ENCODE data around the gene CDK9. TPM values are rescaled to one million over a fixed set of nuclear protein-coding genes. Genes with fewer than 3 reads are reported as not detected.

The CDK9 gene
- total RNA-seq, 2 donors from 2014 or later: 64.0 to 77.7 TPM

DNA sequence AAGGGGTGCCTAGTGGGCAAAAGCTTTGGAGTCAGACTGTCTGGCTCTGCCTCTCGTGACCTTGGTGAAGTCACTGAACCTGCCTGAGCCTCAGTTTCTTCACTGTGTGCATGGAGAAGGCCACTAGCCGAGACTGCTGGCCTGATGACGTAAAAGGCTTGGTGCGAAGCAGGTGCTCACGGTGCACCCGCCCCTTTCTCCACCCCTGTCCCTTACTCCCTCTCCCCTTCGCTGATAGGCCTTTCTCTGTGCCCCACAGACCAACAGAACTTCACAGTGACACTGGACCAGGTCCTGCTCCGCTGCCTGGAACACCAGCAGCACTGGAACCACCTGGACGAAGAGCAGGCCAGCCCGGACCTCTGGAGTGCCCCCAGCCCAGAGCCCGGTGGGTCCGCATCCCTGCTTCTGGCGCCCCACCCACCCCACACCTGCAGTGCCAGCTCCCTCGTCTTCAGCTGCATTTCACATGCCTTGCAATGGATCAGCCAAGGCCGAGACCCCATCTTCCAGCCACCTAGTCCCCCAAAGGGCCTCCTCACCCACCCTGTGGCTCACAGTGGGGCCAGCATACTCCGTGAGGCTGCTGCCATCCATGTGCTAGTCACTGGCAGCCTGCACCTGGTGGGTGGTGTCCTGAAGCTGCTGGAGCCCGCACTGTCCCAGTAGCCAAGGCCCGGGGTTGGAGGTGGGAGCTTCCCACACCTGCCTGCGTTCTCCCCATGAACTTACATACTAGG, 27.3 kb downstream of the CDK9 start:
- Histone ChIP-seq H3K27me3 (no peaks in the 10 kb centered on the region), H3K27ac (no peak overlapping the region), H3K4me1 (no peaks in the 10 kb centered on the region), H3K9ac (ENCODE audit: low read depth in 2 of 2, low read length in 2 of 2) (no peak overlapping the region), H3K36me3 (no peaks in the 10 kb centered on the region), H3K9me3 (no peaks in the 10 kb centered on the region), H3K4me3 (no peak overlapping the region)
- TF ChIP-seq, protein P1, sequence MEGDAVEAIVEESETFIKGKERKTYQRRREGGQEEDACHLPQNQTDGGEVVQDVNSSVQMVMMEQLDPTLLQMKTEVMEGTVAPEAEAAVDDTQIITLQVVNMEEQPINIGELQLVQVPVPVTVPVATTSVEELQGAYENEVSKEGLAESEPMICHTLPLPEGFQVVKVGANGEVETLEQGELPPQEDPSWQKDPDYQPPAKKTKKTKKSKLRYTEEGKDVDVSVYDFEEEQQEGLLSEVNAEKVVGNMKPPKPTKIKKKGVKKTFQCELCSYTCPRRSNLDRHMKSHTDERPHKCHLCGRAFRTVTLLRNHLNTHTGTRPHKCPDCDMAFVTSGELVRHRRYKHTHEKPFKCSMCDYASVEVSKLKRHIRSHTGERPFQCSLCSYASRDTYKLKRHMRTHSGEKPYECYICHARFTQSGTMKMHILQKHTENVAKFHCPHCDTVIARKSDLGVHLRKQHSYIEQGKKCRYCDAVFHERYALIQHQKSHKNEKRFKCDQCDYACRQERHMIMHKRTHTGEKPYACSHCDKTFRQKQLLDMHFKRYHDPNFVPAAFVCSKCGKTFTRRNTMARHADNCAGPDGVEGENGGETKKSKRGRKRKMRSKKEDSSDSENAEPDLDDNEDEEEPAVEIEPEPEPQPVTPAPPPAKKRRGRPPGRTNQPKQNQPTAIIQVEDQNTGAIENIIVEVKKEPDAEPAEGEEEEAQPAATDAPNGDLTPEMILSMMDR (IDR thresholded peaks at IDR 0.05): no peak
- intact Hi-C loops (cut with DNase I): no loop called here
- DNase-seq: no peak

DNA sequence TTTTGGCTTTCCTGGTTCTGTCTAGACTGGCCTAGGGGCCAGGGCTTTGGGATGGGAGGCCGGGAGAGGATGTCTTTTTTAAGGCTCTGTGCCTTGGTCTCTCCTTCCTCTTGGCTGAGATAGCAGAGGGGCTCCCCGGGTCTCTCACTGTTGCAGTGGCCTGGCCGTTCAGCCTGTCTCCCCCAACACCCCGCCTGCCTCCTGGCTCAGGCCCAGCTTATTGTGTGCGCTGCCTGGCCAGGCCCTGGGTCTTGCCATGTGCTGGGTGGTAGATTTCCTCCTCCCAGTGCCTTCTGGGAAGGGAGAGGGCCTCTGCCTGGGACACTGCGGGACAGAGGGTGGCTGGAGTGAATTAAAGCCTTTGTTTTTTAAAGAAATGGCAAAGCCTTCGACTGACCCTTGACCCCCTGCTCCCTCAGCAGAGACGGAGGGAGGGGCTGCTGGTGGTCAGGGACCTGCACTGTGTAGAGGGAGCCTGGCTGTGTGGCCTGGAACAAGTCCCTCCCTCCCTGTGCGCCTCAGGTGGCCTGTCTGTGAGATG, 27.9 kb downstream of the CDK9 start:
- Histone ChIP-seq H3K27ac (no peak overlapping the region), H3K4me1 (no peaks in the 10 kb centered on the region), H3K9ac (ENCODE audit: low read depth in 2 of 2, low read length in 2 of 2) (no peak overlapping the region), H3K9me3 (no peaks in the 10 kb centered on the region), H3K27me3 (no peaks in the 10 kb centered on the region), H3K36me3 (no peaks in the 10 kb centered on the region), H3K4me3 (no peak overlapping the region)
- intact Hi-C loops (cut with DNase I): no loop called here
- TF ChIP-seq, protein P1 (IDR thresholded peaks at IDR 0.05): no peak
- DNase-seq: no peak

DNA sequence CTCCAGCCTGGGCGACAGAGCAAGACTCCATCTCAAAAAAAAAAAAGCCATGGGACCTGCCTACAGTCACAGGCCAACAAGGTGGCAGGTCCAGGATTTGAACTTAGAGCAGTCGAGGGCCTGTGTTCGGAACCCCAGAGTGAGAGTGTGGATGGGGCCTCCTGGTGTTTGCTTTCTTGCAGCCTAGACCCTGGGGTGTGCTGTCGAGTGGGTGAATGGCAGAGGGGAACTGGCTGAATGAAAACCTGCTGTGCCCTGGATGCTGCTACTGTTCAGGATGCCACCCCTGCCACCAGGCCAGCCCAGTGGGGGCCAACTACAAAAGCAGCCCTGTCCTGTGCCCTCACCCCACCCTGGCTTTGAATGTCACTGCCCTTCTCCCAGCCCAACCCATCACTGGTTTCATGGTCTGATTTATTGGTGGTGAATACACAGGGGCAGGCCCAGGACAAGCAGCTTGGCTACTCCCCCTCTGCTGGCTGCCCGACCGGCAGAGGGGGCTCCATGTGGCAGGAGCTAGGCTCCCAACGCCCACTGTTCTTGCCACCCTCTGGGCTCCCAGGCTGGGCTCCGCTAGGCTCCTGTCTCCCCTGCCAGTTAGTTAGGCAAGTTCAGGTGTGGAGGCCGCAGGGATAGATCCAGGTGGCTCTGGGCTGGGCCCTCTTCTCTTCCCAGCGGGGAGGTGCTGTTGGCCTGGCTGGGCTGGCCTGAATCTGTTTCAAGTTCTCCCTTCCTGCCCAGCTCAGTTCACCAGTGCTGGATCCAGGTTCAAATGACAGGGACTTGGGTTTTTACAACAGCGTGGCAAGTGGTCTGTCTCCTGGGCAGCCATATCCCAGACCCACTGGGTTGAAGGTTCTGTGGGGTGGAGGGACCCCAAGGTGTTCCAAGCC, 29.0 kb downstream of the CDK9 start:
- Histone ChIP-seq H3K36me3 (no peaks in the 10 kb centered on the region), H3K27me3 (no peaks in the 10 kb centered on the region), H3K4me3 (no peak overlapping the region), H3K4me1 (no peaks in the 10 kb centered on the region), H3K9me3 (no peaks in the 10 kb centered on the region), H3K9ac (ENCODE audit: low read depth in 2 of 2, low read length in 2 of 2) (no peak overlapping the region), H3K27ac (no peak overlapping the region)
- intact Hi-C loops (cut with DNase I): no loop called here
- no peak for DNase-seq
- TF ChIP-seq, protein P1 (IDR thresholded peaks at IDR 0.05): no peak

DNA sequence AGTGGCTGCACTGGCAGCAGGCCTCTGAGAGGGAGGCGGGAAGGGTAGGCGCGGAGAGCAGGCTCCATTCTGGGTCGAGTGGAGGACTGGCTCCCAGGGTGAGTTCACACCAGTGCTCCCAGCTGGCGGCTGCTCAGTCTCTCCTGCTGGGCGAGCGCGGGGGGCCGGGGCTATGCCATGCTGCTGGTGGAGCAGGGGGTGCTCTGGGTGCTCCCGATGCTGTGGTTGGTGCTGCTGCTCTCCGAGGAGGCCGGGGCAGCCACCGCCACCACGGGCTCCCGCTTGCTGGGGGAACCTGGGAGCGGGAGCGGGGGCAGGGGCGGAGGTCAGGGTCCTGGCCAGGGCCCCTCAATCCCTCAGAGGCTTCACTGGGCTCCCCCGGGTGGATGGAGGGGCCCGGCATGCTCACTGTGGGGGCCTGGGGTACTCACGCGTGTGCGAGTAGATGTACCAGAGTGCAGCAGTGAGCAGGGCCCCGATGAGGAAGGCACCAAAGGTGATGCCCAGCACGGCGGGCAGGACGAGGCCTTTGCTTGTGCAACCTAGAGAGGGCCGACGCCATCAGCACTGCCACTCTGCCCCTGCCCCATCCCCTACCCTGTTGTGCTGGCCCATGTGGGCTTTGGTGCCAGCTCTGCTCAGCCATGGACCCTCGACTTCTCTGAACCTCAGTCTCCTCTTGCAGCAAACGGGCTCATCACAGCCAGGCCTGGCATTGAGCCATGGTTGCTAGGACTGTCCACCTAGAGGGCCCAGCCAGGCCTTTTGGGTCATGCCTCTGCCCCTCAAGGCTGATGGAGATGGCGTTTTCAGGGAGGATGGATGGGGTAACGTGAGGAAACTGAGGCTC, 29.9 kb downstream of the CDK9 start:
- no peak overlapping the region for H3K9ac ChIP-seq (ENCODE audit: low read depth in 2 of 2, low read length in 2 of 2)
- no peaks in the 10 kb centered on the region for H3K36me3 ChIP-seq
- H3K9me3 ChIP-seq: no peaks in the 10 kb centered on the region
- H3K27me3 ChIP-seq: no peaks in the 10 kb centered on the region
- intact Hi-C loops (cut with DNase I): no loop called here
- H3K27ac ChIP-seq: no peak overlapping the region
- DNase-seq: no peak
- no peak overlapping the region for H3K4me3 ChIP-seq
- TF ChIP-seq, protein P1 (IDR thresholded peaks at IDR 0.05): no peak
- H3K4me1 ChIP-seq: no peaks in the 10 kb centered on the region

DNA sequence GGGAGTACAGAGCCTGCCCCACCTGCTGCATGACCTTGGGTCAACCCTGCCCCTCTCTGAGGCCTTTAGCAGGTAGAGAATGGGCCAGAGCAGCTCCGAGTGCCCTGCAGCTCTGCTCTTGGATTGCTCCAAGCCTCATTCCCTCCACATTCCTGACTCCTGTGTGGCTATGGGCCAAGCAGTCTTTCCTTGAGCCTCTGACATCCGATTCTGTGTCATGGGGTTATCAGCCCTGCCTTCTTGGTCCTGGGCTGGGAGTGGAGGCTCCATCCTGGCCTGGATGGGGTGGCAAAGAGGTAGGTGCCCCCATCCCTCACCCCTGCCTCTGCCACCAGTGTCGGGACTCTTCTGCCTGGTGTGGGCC, 30.5 kb downstream of the CDK9 start:
- no peaks in the 10 kb centered on the region for H3K9me3 ChIP-seq
- H3K4me1 ChIP-seq: no peaks in the 10 kb centered on the region
- intact Hi-C loops (cut with DNase I): no loop called here
- H3K9ac ChIP-seq (ENCODE audit: low read depth in 2 of 2, low read length in 2 of 2): no peak overlapping the region
- H3K27ac ChIP-seq: no peak overlapping the region
- no peaks in the 10 kb centered on the region for H3K27me3 ChIP-seq
- DNase-seq: no peak
- TF ChIP-seq, protein P1 (IDR thresholded peaks at IDR 0.05): no peak
- no peak overlapping the region for H3K4me3 ChIP-seq
- H3K36me3 ChIP-seq: no peaks in the 10 kb centered on the region
